A549 (cell line): ENCODE measurements around the gene RBM47.

Experiments used
- EP300 ChIP-seq, 2 experiments: fragments of >200 bp; sonication (Bioruptor Twin); formaldehyde crosslinking; IDR thresholded peaks; 2 replicates in 1 of 2; 3 replicates in 1 of 2; pipeline ENCODE4 v1.6.1; 2016 to 2017
- HDAC2 ChIP-seq: fragments of 200-600 bp; sonication (generic); IDR thresholded peaks from 2 replicates; pipeline ENCODE4 v1.6.1; 2016
- JUNB ChIP-seq: fragments of >200 bp; sonication (Bioruptor Twin); formaldehyde crosslinking; IDR thresholded peaks from 2 replicates; pipeline ENCODE4 v1.6.1; 2016
- MAZ ChIP-seq: fragments of 150-350 bp; IDR thresholded peaks from 2 replicates; pipeline ENCODE4 v1.6.1; 2014; ENCODE audit warnings: antibody characterized with exemption, low read depth, low read length, borderline replicate concordance
- POLR2A ChIP-seq: IDR thresholded peaks from 2 replicates; pipeline ENCODE4 v1.6.1; 2012; ENCODE audit warnings: mild to moderate bottlenecking, low read length
- RAD21 ChIP-seq, 2 experiments: fragments of >200 bp in 1 of 2; sonication (Bioruptor Twin) in 1 of 2; formaldehyde crosslinking in 1 of 2; IDR thresholded peaks in 1 of 2; conservative IDR thresholded peaks in 1 of 2; 2 replicates in 1 of 2; 3 replicates in 1 of 2; pipeline ENCODE4 v1.6.1; 2012 to 2018; ENCODE audit warnings: inconsistent platforms in 1 of 2
- RCOR1 ChIP-seq: fragments of 150-350 bp; IDR thresholded peaks from 2 replicates; pipeline ENCODE4 v1.6.1; 2014; ENCODE audit warnings: antibody characterized with exemption, low read length, low read depth
- SMC3 ChIP-seq: fragments of >200 bp; sonication (Bioruptor Twin); formaldehyde crosslinking; IDR thresholded peaks from 3 replicates; pipeline ENCODE4 v1.6.1; 2018; ENCODE audit warnings: inconsistent platforms
- TF ChIP-seq, protein P1 (sequence below): fragments of >200 bp; sonication (Bioruptor Twin); formaldehyde crosslinking; IDR thresholded peaks from 3 replicates; pipeline ENCODE4 v1.5.1; 2016
- TF ChIP-seq, protein P2 (sequence below): fragments of 200-600 bp; sonication (generic); IDR thresholded peaks from 2 replicates; pipeline ENCODE4 v1.6.1; 2016; ENCODE audit warnings: antibody characterized with exemption, mild to moderate bottlenecking, moderate library complexity
- TF ChIP-seq, protein P3 (sequence below): fragments of 150-350 bp; IDR thresholded peaks from 2 replicates; pipeline ENCODE4 v1.6.1; 2014; ENCODE audit warnings: low read depth, mild to moderate bottlenecking, low read length

DNA sequence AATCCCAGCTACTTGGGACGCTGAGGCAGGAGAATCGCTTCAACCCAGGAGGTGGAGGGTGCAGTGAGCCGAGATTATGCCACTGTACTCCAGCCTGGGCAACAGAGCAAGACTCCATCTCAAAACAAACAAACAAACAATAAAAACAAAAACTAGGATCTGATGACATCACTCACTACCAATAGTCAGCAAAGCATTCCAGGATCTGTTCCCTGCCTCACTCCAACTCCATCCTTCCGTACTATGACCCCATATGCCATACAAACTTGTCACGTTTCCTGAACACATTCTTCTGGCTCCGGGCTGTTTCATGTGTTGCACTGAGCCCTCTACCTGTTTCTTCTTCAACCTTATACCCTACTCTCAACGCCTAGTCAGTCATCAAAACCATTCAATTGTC is 47.3 kb downstream of the RBM47 start:
- no peak for TF ChIP-seq EP300 (IDR thresholded peaks at IDR 0.05)
- TF ChIP-seq JUNB: no peak
- TF ChIP-seq, protein P1, sequence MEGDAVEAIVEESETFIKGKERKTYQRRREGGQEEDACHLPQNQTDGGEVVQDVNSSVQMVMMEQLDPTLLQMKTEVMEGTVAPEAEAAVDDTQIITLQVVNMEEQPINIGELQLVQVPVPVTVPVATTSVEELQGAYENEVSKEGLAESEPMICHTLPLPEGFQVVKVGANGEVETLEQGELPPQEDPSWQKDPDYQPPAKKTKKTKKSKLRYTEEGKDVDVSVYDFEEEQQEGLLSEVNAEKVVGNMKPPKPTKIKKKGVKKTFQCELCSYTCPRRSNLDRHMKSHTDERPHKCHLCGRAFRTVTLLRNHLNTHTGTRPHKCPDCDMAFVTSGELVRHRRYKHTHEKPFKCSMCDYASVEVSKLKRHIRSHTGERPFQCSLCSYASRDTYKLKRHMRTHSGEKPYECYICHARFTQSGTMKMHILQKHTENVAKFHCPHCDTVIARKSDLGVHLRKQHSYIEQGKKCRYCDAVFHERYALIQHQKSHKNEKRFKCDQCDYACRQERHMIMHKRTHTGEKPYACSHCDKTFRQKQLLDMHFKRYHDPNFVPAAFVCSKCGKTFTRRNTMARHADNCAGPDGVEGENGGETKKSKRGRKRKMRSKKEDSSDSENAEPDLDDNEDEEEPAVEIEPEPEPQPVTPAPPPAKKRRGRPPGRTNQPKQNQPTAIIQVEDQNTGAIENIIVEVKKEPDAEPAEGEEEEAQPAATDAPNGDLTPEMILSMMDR: no peak
- no peak for TF ChIP-seq SMC3
- no peak for TF ChIP-seq RCOR1
- TF ChIP-seq HDAC2: no peak
- TF ChIP-seq, protein P2, sequence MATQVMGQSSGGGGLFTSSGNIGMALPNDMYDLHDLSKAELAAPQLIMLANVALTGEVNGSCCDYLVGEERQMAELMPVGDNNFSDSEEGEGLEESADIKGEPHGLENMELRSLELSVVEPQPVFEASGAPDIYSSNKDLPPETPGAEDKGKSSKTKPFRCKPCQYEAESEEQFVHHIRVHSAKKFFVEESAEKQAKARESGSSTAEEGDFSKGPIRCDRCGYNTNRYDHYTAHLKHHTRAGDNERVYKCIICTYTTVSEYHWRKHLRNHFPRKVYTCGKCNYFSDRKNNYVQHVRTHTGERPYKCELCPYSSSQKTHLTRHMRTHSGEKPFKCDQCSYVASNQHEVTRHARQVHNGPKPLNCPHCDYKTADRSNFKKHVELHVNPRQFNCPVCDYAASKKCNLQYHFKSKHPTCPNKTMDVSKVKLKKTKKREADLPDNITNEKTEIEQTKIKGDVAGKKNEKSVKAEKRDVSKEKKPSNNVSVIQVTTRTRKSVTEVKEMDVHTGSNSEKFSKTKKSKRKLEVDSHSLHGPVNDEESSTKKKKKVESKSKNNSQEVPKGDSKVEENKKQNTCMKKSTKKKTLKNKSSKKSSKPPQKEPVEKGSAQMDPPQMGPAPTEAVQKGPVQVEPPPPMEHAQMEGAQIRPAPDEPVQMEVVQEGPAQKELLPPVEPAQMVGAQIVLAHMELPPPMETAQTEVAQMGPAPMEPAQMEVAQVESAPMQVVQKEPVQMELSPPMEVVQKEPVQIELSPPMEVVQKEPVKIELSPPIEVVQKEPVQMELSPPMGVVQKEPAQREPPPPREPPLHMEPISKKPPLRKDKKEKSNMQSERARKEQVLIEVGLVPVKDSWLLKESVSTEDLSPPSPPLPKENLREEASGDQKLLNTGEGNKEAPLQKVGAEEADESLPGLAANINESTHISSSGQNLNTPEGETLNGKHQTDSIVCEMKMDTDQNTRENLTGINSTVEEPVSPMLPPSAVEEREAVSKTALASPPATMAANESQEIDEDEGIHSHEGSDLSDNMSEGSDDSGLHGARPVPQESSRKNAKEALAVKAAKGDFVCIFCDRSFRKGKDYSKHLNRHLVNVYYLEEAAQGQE: no peak
- no peak for TF ChIP-seq POLR2A
- no peak for TF ChIP-seq MAZ
- TF ChIP-seq, protein P3, sequence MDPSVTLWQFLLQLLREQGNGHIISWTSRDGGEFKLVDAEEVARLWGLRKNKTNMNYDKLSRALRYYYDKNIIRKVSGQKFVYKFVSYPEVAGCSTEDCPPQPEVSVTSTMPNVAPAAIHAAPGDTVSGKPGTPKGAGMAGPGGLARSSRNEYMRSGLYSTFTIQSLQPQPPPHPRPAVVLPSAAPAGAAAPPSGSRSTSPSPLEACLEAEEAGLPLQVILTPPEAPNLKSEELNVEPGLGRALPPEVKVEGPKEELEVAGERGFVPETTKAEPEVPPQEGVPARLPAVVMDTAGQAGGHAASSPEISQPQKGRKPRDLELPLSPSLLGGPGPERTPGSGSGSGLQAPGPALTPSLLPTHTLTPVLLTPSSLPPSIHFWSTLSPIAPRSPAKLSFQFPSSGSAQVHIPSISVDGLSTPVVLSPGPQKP: no peak
- TF ChIP-seq RAD21 (conservative IDR thresholded peaks at IDR 0.05 in 1 of 2, IDR thresholded peaks at IDR 0.05 in 1 of 2): no peak
